Measurements from ENCODE around the gene BCL7A. TPM values are rescaled to one million over a fixed set of nuclear protein-coding genes. Genes with fewer than 3 reads are reported as not detected.

BCL7A gene
- total RNA-seq, 1 experiment from 2014 or later = 18.2 TPM

GRCh38 chr12:122093098-122093883 lies 71.6 kb downstream of the BCL7A start:
- Histone ChIP-seq H2AFZ (ENCODE audit: low read length) (no peak overlapping the region), H2BK5ac (ENCODE audit: insufficient read length, low read length) (no peak overlapping the region), H3K56ac (ENCODE audit: insufficient read length, low read depth, low read length) (no peak overlapping the region), H4K8ac (replicated peaks; ENCODE audit: insufficient read length, low read depth, low read length) (no peak overlapping the region), H3K4me2 (ENCODE audit: insufficient read depth, insufficient read length, low read length) (no peak overlapping the region), H3K27ac (ENCODE audit: insufficient read length, low read depth, low read length) (no peak overlapping the region), H2AK5ac (ENCODE audit: insufficient read length, low read length) (no peak overlapping the region), H3K9me3 (ENCODE audit: control insufficient read depth, low read depth, low read length) (no peaks in the 10 kb centered on the region), H2BK120ac (ENCODE audit: low read depth, low read length, poor library complexity, severe bottlenecking) (no peak overlapping the region), H4K5ac (ENCODE audit: insufficient read length, low read depth, low read length) (no peak overlapping the region), H3K4me1 (ENCODE audit: insufficient read depth, low read length) (peaks cover 2% of the 10 kb centered on the region; the same call in 1 of the 2 replicates), H3K79me2 (ENCODE audit: insufficient read depth, low read length) (peaks cover 2% of the 10 kb centered on the region; the same call in 1 of the 2 replicates), H3K4ac (ENCODE audit: low read depth, low read length) (no peak overlapping the region), H3K14ac (ENCODE audit: insufficient read depth, low read length) (no peak overlapping the region), H3K27me3 (ENCODE audit: insufficient read depth, low read length) (no peaks in the 10 kb centered on the region), H2BK15ac (ENCODE audit: low read depth, low read length) (no peak overlapping the region), H2BK20ac (ENCODE audit: low read depth, low read length, poor library complexity, severe bottlenecking) (no peak overlapping the region), H3K18ac (ENCODE audit: insufficient read length, low read depth, low read length) (no peak overlapping the region), H3K23ac (ENCODE audit: insufficient read length, low read depth, low read length) (no peak overlapping the region), H4K91ac (ENCODE audit: insufficient read length, low read depth, low read length) (no peak overlapping the region), H3K9ac (ENCODE audit: extremely low read depth, insufficient read length, low read length) (no peak overlapping the region), H3T11ph (ENCODE audit: low read length) (no peak overlapping the region), H3K79me1 (ENCODE audit: insufficient read depth, low read depth, low read length, poor library complexity, severe bottlenecking) (no peaks in the 10 kb centered on the region), H3K23me2 (ENCODE audit: insufficient read length, low read depth, low read length, poor library complexity, severe bottlenecking) (peaks cover 3% of the 10 kb centered on the region), H2BK12ac (ENCODE audit: insufficient read length, low read depth, low read length) (no peak overlapping the region), H4K20me1 (ENCODE audit: control insufficient read depth, insufficient read depth, insufficient read length) (no peaks in the 10 kb centered on the region)
- Mint-ChIP-seq H3K4me3 (no peak overlapping the region), H3K4me1 (peaks cover 12 to 18% of the 10 kb centered on the region in 2 experiments), H3K36me3 (ENCODE audit: insufficient read depth in 1 of 3, low read depth in 3 of 3) (peaks cover 0 to 4% (median 2%) of the 10 kb centered on the region in 3 experiments; a peak in 1 of 7 replicates), H3K27me3 (ENCODE audit: low read depth) (no peaks in the 10 kb centered on the region), H3K9me3 (no peaks in the 10 kb centered on the region), H3K27ac (no peak overlapping the region)
- TF ChIP-seq CTCF (conservative IDR thresholded peaks at IDR 0.05) = no peak
- 100% methylated on average over 6 of the region's 9 CpGs for WGBS (ENCODE audit: extremely low coverage, insufficient read length, low lambda C conversion rate)
- no peak for DNase-seq

All from H9 (cell line).